ENCODE data around the gene NACC1. TPM values are rescaled to one million over a fixed set of nuclear protein-coding genes. Genes with fewer than 3 reads are reported as not detected.
A peak's percentile ranks its signal among the peaks of the same experiment; 100 is the strongest.

NACC1 gene
- total and polyA plus RNA-seq, 2 experiments from 2014 or later = 11.1 to 35.0 TPM

DNA sequence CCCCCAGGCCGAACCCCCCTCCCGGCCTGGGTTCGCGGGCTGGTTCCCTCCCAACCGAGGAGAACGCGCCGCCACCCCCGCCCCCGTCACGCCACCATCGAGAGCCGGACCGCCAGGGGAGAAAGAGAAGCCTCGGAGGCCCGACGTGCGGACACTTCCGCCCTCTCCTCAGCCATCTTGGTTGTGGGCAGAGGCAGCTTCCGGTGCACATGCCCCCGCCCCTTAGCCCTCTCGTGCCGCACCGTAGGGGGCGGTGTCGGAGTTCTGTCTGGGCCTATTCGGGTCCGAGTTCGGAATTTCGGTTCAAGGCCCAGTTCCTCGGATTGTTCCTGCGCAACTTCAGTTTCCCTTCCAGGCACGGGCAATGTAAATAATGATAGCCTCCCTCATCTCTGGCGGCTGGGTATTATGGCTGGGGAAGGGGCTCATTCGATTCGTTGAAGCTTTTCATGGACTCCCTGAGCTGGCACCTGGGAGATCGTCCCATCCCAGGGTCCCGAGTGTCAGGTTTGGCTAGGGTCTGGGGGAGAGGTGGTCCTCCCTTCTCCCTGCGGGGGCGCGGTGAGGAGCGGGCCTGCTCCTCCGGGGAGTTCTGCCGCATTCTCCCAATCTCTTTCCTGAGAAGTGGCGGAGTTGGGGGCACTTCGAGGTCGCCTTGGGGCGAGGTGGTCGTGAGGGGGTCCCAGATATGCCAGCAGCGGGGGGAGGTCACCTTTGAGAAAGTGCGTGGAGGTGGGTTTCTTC is 32.3 kb downstream of the NACC1 start, which contains the start of the genes IER2 and STX10:
IER2 (plus strand) TSS at position 225 of the 744 bp plus-strand sequence. CDS start 2,776 bp downstream, outside the sequence.
STX10 (minus strand) TSS at position 189 of the 744 bp plus-strand sequence. CDS start 202 bp downstream, outside the sequence.
- H3K27me3 ChIP-seq = no peaks in the 10 kb centered on the region
- H3K79me2 ChIP-seq = peaks cover 52% of the 10 kb centered on the region

DNA sequence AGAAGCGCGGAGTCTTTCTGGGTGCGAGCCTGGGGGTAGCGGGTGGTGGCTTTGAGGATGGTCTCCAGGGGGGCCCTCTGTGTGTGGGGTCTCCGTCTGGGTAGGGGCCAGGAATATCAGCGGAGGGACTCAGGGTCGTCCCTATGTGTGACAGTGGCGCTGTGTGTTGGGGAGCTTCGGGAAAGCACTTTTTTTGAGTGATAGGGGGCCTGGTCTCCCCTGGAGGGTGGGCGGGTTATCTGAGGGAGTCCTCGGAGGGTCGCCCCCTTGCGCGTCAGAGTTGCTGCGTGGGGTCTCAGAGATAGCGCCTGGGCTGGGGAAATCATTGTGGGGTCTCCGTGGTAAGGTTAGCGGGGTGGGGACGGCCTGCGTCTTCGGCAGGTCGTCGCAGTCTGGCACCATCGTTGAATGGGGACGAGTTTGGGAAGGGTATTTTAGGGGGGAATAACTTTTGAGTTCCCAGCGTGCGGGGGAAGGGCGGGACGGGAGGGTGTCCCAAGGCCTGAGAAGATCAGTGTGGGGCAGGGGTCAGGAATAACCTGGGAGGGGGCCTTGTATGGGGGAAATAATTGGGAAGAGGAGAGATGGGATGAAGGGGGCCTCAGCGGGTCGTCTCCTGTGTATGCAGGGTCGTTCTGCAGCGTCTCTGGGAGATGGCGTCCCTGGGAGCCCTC is 33.0 kb downstream of the NACC1 start:
- Histone ChIP-seq H3K36me3 (replicated peaks; ENCODE audit: insufficient read depth, low read depth) (no peaks in the 10 kb centered on the region), H3K4me1 (ENCODE audit: insufficient read depth) (peaks cover 19% of the 10 kb centered on the region), H2AFZ (no peak overlapping the region), H3K27ac (peak overlapping the region; percentile 100), H3K79me2 (peaks cover 52% of the 10 kb centered on the region), H3K4me2 (peak overlapping the region; percentile 89), H3K27me3 (no peaks in the 10 kb centered on the region), H4K20me1 (ENCODE audit: insufficient read depth, poor library complexity, severe bottlenecking) (peaks cover 16% of the 10 kb centered on the region), H3K9me3 (ENCODE audit: low read depth) (no peaks in the 10 kb centered on the region), H3K9me2 (replicated peaks; ENCODE audit: insufficient read depth) (no peaks in the 10 kb centered on the region), H3K4me3 (peak overlapping the region; percentile 76)
- TF ChIP-seq EZH2phosphoT487 (IDR thresholded peaks at IDR 0.05; ENCODE audit: low read depth, severe bottlenecking, unreplicated experiment) (no peak), EZH2 (IDR thresholded peaks at IDR 0.05; ENCODE audit: borderline replicate concordance) (no peak)
- TF ChIP-seq, protein P1, sequence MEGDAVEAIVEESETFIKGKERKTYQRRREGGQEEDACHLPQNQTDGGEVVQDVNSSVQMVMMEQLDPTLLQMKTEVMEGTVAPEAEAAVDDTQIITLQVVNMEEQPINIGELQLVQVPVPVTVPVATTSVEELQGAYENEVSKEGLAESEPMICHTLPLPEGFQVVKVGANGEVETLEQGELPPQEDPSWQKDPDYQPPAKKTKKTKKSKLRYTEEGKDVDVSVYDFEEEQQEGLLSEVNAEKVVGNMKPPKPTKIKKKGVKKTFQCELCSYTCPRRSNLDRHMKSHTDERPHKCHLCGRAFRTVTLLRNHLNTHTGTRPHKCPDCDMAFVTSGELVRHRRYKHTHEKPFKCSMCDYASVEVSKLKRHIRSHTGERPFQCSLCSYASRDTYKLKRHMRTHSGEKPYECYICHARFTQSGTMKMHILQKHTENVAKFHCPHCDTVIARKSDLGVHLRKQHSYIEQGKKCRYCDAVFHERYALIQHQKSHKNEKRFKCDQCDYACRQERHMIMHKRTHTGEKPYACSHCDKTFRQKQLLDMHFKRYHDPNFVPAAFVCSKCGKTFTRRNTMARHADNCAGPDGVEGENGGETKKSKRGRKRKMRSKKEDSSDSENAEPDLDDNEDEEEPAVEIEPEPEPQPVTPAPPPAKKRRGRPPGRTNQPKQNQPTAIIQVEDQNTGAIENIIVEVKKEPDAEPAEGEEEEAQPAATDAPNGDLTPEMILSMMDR (IDR thresholded peaks at IDR 0.05; ENCODE audit: poor library complexity) = no peak
- peak; percentile 35 for DNase-seq (ENCODE audit: low spot score)
- 2% methylated on average over 17 of the region's 34 CpGs for WGBS (ENCODE audit: low lambda C conversion rate, missing lambda C conversion rate)

More for the DNA sequence above, 32.3 kb downstream of the NACC1 start, which contains the start of the genes IER2 and STX10:
- H3K4me3 ChIP-seq = peak within 1 kb of the TSS; percentile 76
- no peaks in the 10 kb centered on the region for H3K9me3 ChIP-seq (ENCODE audit: low read depth)
- H3K36me3 ChIP-seq (replicated peaks; ENCODE audit: insufficient read depth, low read depth) = no peaks in the 10 kb centered on the region
- peaks cover 15% of the 10 kb centered on the region for H3K4me1 ChIP-seq (ENCODE audit: insufficient read depth)
- H4K20me1 ChIP-seq (ENCODE audit: insufficient read depth, poor library complexity, severe bottlenecking) = peaks cover 16% of the 10 kb centered on the region
- WGBS (ENCODE audit: low lambda C conversion rate, missing lambda C conversion rate) = 2% methylated on average over 44 of the region's 51 CpGs
- H3K9me2 ChIP-seq (replicated peaks; ENCODE audit: insufficient read depth) = no peaks in the 10 kb centered on the region
- peak within 1 kb of the TSS; percentile 95 for H3K4me2 ChIP-seq
- TF ChIP-seq, protein P1 (IDR thresholded peaks at IDR 0.05; ENCODE audit: poor library complexity) = peak; percentile 60
- TF ChIP-seq EZH2phosphoT487 (IDR thresholded peaks at IDR 0.05; ENCODE audit: low read depth, severe bottlenecking, unreplicated experiment) = no peak
- TF ChIP-seq EZH2 (IDR thresholded peaks at IDR 0.05; ENCODE audit: borderline replicate concordance) = no peak
- DNase-seq (ENCODE audit: low spot score) = peak; percentile 97
- peak within 1 kb of the TSS; percentile 81 for H2AFZ ChIP-seq
- peak within 1 kb of the TSS; percentile 100 for H3K27ac ChIP-seq

DNA sequence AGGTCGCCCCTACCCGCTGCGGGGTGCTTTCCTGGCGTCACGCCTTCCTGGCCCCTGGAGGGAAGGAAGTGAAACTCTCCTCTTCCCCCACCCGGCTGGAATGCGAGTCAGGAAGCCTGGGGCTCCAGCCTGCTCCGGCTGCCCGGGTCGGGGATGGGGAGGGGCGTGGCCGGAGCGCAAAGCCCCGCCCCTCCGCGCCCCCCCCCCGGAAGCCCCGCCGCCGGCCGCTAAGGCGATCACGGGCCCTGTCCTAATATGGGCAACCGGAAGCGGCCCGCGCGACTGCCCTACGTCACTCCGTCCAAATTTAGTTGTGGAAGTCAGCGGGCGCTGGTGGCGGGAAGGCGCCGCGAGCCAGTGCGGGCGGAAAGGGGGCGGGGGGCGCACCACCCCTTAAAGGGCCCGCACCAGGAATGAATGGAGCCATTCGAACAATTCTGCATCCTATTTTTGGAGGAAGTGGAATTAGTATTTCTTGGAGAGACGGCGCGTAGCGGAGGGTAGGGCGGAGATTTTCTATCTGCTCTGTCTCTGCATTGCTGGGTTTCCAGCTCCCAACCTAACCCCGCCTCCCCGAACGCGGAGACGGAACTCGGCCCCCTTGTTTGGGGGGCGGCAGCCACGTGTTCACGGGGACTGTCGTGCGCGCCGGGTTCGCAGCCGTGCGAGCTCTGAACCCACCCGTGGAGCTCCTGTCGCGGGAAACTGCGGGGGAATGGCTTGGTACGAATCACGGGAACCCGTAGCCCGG is 33.7 kb downstream of the NACC1 start:
- H3K9me2 ChIP-seq (replicated peaks; ENCODE audit: insufficient read depth) = no peaks in the 10 kb centered on the region
- H3K36me3 ChIP-seq (replicated peaks; ENCODE audit: insufficient read depth, low read depth) = no peaks in the 10 kb centered on the region
- peak overlapping the region; percentile 100 for H3K27ac ChIP-seq
- TF ChIP-seq EZH2phosphoT487 (IDR thresholded peaks at IDR 0.05; ENCODE audit: low read depth, severe bottlenecking, unreplicated experiment) = no peak
- TF ChIP-seq, protein P1 (IDR thresholded peaks at IDR 0.05; ENCODE audit: poor library complexity) = no peak
- TF ChIP-seq EZH2 (IDR thresholded peaks at IDR 0.05; ENCODE audit: borderline replicate concordance) = no peak
- peak overlapping the region; percentile 96 for H3K4me2 ChIP-seq
- peaks cover 23% of the 10 kb centered on the region for H3K4me1 ChIP-seq (ENCODE audit: insufficient read depth)
- peaks cover 16% of the 10 kb centered on the region for H4K20me1 ChIP-seq (ENCODE audit: insufficient read depth, poor library complexity, severe bottlenecking)
- no peak overlapping the region for H2AFZ ChIP-seq
- WGBS (ENCODE audit: low lambda C conversion rate, missing lambda C conversion rate) = 1% methylated on average over 57 of the region's 71 CpGs
- H3K79me2 ChIP-seq = peaks cover 52% of the 10 kb centered on the region
- peak; percentile 99 for DNase-seq (ENCODE audit: low spot score)
- H3K9me3 ChIP-seq (ENCODE audit: low read depth) = no peaks in the 10 kb centered on the region
- peak overlapping the region; percentile 58 for H3K4me3 ChIP-seq
- no peaks in the 10 kb centered on the region for H3K27me3 ChIP-seq

Data from hepatocyte (in vitro differentiated cells).